Measurements from ENCODE around the gene B3GNT3. TPM values are rescaled to one million over a fixed set of nuclear protein-coding genes. Genes with fewer than 3 reads are reported as not detected.

B3GNT3 gene
- total RNA-seq, 1 donor from 2014 or later: 11.5 TPM

GRCh38 chr19:17811103-17811502 is 16.2 kb downstream of the B3GNT3 start:
- Histone ChIP-seq H3K27me3 (ENCODE audit: control insufficient read depth, insufficient read depth, low read length) (no peaks in the 10 kb centered on the region), H3K36me3 (ENCODE audit: control insufficient read depth, insufficient read depth, low read length) (no peaks in the 10 kb centered on the region), H3K4me3 (ENCODE audit: low read depth, low read length) (no peak overlapping the region)
- no peak for DNase-seq (ENCODE audit: low read depth)
- no peak for TF ChIP-seq CTCF (IDR thresholded peaks at IDR 0.05; ENCODE audit: insufficient read depth, low read length, poor library complexity, severe bottlenecking)

- no peak overlapping the region for H3K4me3 ChIP-seq (ENCODE audit: low read depth, low read length)
- no peaks in the 10 kb centered on the region for H3K36me3 ChIP-seq (ENCODE audit: control insufficient read depth, insufficient read depth, low read length)
- no peaks in the 10 kb centered on the region for H3K27me3 ChIP-seq (ENCODE audit: control insufficient read depth, insufficient read depth, low read length)
- DNase-seq (ENCODE audit: low read depth): no peak
- TF ChIP-seq CTCF (IDR thresholded peaks at IDR 0.05; ENCODE audit: insufficient read depth, low read length, poor library complexity, severe bottlenecking): no peak
Observed at GRCh38 chr19:17811681-17812080, 16.7 kb downstream of the B3GNT3 start.

GRCh38 chr19:17812099-17812498 is 17.2 kb downstream of the B3GNT3 start:
- Histone ChIP-seq H3K4me3 (ENCODE audit: low read depth, low read length) (no peak overlapping the region), H3K36me3 (ENCODE audit: control insufficient read depth, insufficient read depth, low read length) (no peaks in the 10 kb centered on the region), H3K27me3 (ENCODE audit: control insufficient read depth, insufficient read depth, low read length) (no peaks in the 10 kb centered on the region)
- no peak for TF ChIP-seq CTCF (IDR thresholded peaks at IDR 0.05; ENCODE audit: insufficient read depth, low read length, poor library complexity, severe bottlenecking)
- no peak for DNase-seq (ENCODE audit: low read depth)

GRCh38 chr19:17817668-17818363 is 22.9 kb downstream of the B3GNT3 start:
- no peak for TF ChIP-seq CTCF (IDR thresholded peaks at IDR 0.05; ENCODE audit: insufficient read depth, low read length, poor library complexity, severe bottlenecking)
- H3K27me3 ChIP-seq (ENCODE audit: control insufficient read depth, insufficient read depth, low read length): peaks cover 2% of the 10 kb centered on the region

GRCh38 chr19:17821190-17821589 is 26.3 kb downstream of the B3GNT3 start, which contains the start of gene INSL3:
TSS of gene INSL3 (minus strand) at chr19:17821519. CDS start at chr19:17821506, 13 bp downstream.
- TF ChIP-seq CTCF (IDR thresholded peaks at IDR 0.05; ENCODE audit: insufficient read depth, low read length, poor library complexity, severe bottlenecking): no peak

More at GRCh38 chr19:17817668-17818363, 22.9 kb downstream of the B3GNT3 start:
- Histone ChIP-seq H3K36me3 (ENCODE audit: control insufficient read depth, insufficient read depth, low read length) (no peaks in the 10 kb centered on the region), H3K4me3 (ENCODE audit: low read depth, low read length) (no peak overlapping the region)
- no peak for DNase-seq (ENCODE audit: low read depth)

GRCh38 chr19:17824339-17824738 is 29.4 kb downstream of the B3GNT3 start:
- peaks cover 9% of the 10 kb centered on the region for H3K27me3 ChIP-seq (ENCODE audit: control insufficient read depth, insufficient read depth, low read length)
- DNase-seq (ENCODE audit: low read depth): no peak
- H3K4me3 ChIP-seq (ENCODE audit: low read depth, low read length): no peak overlapping the region
- no peaks in the 10 kb centered on the region for H3K36me3 ChIP-seq (ENCODE audit: control insufficient read depth, insufficient read depth, low read length)
- TF ChIP-seq CTCF (IDR thresholded peaks at IDR 0.05; ENCODE audit: insufficient read depth, low read length, poor library complexity, severe bottlenecking): no peak

More at GRCh38 chr19:17821190-17821589, 26.3 kb downstream of the B3GNT3 start, which contains the start of gene INSL3:
- Histone ChIP-seq H3K4me3 (ENCODE audit: low read depth, low read length) (no peak within 1 kb of the TSS), H3K36me3 (ENCODE audit: control insufficient read depth, insufficient read depth, low read length) (no peaks in the 10 kb centered on the region), H3K27me3 (ENCODE audit: control insufficient read depth, insufficient read depth, low read length) (peaks cover 9% of the 10 kb centered on the region)
- DNase-seq (ENCODE audit: low read depth): no peak
